ENCODE measurements around the gene SNX3.
A peak's percentile ranks its signal among the peaks of the same experiment; 100 is the strongest.
"Not testable (repeated sequence)": the region's sequence is repeated elsewhere in the genome, so short reads cannot be mapped to it uniquely, and the experiment has no call there.

The SNX3 gene

DNA sequence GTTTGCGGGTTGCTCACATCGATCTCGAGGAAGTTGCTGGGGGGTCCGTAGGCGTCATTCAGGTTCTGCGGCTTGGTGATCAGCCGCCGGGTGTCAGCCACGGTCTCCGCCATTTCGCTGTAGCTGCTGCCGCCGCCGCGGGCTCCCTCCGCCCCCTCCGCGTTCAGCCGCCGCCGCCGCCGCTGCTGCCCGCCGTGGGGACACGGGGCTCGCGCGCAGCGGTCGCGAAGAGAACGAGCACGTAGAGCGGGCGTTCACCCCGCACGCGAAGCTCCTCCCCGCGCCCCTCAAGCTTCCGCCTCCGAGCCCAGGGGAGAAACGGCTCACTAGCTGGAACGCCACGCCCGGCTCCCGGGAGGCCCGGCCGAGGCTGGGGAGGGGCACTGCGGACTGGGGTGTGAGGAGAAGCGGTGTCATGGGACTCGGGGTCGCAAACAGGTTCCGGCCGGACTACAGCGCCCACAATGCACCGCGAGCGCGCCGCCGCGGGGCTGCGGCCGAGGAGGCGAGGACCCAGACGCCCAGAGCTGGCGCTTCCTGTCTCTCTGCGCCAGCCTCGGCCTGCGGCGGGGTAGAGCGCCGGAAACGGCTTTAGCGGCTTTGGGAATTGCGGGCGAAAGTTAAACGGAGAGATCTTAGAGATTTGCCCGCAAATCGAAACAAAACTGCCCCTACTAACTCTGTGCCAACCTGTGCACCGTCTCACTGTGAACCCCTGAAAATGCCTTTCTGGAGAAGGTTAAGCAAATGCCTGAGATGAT is at the start of gene SNX3:
TSS of gene SNX3 (minus strand) at position 232 of the 761 bp plus-strand sequence. CDS start at position 113, 119 bp downstream.
- DNase-seq: peak; percentile 92 to 95

DNA sequence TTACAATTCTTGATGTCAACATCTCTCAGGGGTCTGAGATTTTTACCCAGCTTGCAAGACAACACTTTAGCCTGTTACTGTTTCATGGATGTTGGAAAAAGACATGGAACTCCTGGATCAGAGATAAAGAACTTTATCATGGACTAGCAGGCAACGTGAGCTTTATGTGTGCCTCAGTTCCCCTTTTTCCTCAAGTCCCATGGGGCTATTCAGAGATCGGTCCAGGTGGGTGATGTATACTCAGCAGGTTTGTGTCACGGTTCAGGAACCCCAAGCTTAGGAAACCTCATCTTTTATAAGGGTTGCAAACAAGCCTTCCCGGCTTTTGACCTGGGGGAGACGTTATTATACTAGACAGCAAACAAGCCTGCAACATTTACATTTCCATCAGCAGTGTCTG is 49.0 kb upstream of the SNX3 start:
- DNase-seq: no peak

DNA sequence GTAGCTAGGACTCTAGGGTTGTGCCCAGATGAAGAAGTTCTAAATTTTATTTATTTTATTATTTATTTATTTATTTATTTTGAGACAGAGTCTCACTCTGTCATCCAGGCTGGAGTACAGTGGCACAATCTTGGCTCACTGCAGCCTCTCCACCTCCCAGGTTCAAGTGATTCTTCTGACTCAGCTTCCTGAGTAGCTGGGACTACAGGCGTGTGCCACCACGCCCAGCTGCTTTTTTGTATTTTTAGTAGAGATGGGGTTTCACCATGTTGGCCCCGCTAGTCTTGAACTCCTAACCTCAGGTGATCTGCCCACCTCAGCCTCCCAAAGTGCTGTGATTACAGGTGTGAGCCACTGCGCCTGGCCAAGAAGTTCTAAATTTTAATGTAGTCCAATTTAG is 47.8 kb upstream of the SNX3 start:
- DNase-seq: not testable (repeated sequence)

DNA sequence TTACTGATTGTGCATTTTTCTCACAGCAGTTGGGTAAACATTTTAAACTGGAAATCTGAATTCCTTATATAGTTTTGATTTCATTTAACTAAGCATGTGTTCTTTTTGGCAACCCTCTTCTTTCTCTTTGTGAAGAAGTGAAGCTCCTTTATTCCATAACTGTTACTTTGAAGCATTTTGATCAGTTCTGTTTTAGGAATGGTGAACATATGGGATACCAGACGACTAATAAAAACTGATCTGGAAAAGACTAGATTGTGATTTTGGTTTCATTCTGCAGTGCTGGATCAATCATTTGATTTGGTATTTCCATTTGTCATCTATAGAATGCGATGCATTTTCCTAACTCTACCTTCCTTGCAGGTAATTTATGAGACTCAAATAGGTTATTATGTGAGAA is 43.8 kb upstream of the SNX3 start:
- no peak for DNase-seq

DNA sequence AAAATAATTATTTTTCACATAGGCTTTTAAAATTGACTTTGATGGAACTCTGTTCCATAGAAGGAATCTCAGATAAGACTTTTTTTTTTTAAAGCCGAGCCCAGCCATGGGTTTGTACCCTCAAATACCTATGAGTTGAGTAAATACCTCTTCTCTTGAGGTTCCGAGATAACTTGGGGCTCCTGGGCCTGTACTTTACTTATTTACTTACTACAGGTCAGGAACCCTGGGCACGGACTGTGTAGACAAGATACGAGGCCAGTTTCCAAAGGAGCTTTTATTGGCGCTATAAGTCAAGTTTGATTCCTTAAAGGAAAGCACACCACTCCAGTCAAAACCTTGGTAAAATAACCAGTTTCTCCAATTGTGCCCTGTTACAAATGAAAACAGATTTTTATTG is 41.5 kb upstream of the SNX3 start:
- DNase-seq: no peak

DNA sequence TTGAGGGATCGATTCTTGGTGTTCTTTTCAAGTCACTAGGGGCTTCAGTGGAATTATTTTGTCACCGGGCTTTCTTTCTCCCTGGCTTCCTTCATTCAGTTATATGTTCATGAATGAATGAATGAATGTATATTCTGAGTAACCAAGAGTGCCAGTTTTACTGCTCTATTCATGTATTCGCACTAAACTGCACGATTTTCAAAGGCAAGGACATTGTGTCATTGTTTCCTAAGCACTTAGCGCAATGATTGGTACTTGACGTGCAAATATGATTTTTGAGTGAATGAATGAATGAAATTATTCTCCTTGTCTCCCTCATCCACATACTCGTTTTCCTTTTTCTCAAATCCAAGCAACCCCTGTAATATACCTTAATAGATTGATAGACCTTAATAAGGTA is 34.8 kb upstream of the SNX3 start:
- DNase-seq: no peak

DNA sequence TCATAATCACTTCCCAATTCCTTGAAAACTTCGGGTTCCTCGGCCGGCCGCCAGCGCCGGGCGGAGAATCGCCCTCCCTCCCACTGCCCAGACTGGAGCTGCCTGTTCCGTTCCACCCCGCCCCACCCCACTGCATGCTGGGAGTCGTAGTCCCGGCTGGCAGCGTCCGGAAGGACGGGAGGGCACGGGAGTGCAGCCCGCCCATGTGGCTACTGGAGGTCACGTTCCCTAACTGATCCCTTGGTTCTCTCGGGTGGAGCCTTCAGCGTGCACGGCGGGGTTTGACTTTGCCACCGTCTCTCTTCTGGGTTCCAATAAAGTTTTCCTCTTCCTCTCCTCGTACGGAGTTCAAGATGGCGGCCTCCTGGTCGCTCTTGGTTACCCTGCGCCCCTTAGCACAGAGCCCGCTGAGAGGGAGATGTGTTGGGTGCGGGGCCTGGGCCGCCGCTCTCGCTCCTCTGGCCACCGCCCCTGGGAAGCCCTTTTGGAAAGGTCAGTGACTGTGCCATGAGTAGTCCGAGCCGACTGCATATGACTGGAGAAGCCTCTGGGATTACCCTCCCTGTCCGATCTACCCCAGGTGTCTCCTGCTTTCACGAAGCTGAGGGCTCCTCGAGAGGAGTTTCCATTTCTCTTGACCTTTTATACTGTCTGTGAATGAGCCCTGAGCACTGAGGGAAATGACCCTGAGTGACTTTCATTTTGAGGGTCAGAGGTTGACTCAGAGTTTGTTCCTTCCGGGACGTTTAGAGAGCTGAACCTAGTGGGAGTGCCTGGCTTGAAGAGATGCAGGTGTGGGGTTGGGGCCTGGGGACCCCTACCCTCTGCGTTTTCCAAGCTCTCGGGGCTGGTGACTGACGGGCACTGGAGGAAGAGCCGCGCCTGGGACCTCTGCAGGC is 34.1 kb upstream of the SNX3 start, which contains the start of gene AFG1L:
TSS of gene AFG1L (plus strand) at position 328 of the 899 bp plus-strand sequence. CDS start at position 354, 26 bp downstream.
- peak; percentile 84 to 88 for DNase-seq

DNA sequence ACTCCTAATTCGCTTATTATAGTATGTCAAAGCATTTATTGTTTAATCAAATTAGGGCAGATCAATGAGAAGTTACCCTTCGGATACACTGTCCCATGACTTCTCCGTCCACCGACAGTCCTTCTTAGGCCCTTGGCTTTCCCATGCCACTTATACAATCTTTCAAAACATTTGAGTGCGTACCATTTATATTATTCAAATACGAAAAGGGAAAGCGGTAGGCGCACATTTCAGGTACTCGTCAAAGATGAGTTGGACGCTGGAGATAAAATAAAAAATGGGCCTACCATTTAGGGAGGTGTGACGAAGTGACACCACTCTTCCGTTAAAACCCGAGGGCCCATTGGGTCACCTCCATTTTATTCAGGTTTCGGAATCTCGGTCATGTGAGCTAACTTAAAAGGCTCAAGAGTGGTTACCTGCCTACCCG is 33.5 kb upstream of the SNX3 start:
- no peak for DNase-seq

DNA sequence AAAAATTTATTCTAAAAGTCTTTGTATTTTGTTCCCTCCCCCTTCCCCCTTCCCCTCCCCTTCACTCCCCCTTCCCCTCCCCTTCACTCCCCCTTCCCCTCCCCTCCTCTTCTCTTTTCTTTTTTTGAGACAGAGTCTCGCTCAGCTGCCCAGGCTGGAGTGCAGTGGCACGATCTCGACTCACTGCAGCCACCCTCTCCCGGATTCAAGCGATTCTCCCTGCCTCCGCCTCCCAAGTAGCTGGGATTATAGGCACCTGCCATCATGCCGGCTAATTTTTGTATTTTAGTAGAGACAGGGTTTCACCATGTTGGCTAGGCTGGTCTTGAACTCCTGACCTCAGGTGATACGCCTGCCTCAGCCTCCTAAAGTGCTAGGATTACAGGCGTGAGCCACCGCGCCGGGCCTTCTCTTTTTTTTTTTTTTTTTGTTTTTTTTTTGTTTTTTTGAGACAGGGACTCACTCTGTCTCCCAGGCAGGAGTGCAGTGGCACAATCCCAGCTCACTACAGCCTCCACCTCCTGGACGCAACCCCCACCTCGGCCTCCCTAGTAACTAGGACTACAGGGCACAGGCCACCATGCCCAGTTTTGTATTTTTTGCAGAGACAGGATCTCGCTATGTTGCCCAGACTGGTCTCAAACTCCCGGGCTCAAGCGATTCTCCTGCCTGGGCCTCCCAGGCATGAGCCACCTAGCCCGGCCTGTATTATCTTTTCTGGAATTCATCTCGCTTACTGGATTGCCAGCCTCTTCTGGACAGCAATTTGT is 32.9 kb upstream of the SNX3 start:
- DNase-seq: no peak

DNA sequence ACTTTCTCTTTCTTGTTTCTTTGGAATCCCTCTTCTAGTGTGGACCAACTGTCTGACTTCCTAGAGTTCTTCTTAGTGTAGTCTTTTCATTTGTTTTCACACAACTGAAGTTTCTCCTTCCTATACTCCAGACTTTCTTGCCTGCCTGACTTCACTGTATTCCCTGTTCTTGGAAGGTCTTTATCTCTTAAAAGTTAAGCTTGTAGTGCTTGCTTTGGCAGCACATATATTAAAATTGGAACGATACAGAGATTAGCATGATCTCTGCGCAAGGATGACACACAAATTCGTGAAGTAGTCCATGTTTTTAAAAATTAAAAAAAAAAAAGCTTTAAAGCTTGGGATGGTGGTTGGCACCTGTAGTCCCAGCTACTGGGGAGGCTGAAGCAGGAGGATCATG is 31.7 kb upstream of the SNX3 start:
- DNase-seq: not testable (repeated sequence)

DNA sequence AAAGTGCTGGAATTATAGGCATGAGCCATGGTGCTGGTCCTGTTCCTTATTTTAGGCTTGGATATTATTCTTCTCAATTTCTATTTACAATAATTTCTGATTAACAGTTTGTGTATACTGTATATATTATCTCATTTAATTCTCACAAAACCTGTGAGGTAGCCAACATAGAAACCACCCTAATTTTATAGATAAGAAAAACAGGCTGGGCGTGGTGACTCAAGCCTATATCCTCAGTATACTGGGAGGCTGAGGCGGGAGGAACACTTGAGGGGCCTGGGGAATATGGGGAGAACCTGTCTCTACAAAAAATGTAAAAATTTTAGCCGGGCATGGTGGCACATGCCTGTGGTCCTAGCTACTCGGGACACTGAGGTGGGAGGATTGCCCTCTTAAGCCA is 30.3 kb upstream of the SNX3 start:
- DNase-seq: no peak

DNA sequence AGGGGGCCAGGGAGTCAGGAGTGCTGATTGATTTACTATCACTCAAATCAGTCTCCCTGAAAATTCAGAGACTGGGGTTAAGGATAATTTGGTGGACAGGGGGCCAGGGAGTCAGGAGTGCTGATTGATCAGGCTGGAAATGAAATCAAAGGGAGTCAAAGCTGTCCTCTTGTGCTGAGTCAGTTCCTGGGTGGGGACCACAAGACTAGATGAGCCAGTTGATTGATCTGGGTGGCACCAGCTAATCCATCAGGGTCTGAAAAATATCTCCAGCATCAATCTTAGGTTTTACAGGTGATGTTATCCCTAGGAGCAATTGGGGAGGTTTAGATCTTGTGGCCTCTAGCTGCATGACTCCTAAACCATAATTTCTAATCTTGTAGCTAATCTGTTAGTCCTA is 27.9 kb upstream of the SNX3 start:
- no peak for DNase-seq

DNA sequence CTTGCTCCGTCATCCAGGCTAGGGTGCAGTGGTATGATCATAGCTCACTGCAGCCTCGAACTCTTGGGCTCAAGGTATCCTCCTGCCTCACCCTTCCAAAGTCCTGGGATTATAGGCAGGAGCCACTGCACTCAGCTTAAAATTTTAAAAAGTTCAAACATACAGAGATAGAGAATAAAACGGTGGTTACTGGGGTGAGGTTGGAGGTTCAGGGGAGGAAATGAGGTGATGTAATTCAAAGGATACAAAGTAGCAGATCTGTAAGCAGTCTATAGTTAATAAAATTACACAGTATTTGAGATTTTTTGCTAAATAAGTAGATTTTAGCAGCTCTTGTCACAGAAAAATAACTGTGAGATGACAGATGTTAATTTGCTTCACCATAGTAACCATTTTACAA is 26.5 kb upstream of the SNX3 start:
- no peak for DNase-seq

DNA sequence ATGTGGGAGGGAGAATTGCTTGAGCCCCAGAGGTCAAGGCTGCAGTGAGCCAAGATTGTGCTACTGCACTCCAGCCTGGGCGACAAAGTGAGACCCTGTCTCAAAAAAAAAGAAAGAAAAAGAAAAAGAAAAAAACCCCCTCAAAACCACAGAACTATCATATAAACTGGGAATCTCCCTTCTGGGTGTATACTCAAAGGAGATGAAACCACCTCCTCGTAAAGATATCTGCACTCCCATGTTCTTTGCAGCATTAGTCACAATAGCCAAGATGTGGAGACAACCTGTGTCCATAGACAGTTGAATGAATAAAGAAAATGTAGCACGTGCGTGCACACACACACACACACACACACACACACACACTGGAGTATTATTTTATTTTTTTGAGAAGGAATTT is 25.5 kb upstream of the SNX3 start:
- DNase-seq: no peak

DNA sequence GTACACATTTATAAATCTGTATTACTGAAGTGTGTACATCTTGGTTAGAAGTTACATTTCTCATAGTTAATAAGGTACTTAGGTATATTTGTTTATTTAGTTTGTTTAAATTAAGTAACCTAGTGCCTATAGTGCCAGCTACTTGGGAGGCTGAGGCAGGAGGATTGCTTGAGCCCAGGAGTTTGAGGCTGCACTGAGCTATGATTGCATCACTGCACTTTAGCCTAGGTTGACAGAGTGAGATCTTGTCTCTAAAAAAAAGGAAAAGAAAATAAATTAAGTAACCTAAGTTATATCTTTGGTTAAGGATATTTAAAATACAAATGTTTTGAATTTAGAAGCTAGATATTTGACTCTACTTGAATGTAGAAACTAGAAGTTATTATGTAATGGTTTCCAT is 24.5 kb upstream of the SNX3 start:
- DNase-seq: no peak

DNA sequence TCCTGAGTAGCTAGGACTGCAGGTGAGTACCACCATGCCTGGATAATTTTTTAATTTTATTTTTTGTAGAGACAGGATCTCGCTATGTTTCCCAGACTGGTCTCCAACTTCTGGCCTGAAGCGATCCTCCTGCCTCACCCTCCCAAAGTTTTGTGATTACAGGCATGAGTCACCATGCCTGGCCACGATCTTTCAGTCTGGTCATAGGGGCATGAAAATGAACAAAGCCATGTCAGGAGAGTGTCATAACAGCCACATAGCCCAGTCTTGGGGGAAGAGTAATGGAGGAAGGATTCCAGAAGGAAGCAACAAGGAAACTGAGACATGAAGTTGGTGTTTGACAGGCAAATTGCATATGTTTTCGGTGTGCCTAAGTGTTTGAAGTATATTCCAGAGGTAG is 17.0 kb upstream of the SNX3 start:
- no peak for DNase-seq

DNA sequence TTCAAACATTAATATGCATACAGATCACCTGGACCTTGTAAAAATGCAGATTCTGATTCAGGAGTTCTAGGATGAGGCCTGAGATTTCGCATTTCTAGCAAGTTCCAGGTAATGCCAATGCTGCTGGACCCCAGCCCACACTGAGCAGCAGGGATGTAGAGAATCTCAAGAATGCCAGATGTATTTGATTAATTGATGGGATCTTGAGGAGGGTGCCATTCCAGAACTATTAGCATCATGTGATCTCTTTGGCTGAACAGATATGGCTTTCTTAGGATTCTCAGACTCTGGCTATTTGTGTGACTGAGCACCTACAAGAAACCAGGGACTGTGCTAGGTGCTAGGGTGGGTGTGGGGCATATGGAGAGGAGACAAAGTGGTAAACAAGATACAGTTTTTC is 16.5 kb upstream of the SNX3 start:
- DNase-seq: no peak

DNA sequence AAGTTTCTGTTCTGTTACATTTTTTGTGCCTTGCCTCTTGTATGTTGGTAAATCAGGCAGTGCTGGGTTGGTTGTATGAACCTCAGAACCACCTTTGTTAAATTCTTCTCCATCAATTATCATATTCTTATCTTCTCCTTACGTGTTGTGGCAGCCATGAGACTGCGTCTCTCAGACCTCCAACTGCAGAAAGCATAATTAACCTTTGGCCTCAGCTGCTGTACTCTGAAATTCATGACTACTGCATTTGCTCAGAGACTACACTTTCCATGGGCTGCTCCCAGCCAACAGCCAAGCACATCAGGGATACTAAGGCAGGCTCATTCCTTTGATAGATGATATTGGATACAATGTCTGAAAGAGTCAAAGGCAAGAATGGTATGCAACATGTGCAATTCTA is 15.1 kb upstream of the SNX3 start:
- no peak for DNase-seq

DNA sequence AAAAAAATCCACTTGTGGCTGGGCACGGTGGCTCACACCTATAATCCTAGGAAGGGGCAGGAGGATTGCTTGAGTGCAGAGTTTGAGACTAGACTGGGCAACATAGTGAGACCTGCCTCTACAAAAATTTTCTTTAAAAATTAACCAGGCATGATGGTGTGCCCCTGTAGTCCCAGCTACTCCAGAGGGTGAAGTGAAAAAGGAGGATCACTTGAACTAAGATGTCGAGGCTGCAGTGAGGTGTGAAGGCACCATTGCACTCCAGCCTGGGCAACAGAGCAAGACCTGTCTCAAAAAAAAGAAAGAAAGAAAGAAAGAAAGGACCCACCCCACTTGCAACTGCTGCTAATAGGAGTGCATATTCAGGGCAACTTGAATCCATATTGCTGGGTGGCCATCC is 13.7 kb upstream of the SNX3 start:
- no peak for DNase-seq

DNA sequence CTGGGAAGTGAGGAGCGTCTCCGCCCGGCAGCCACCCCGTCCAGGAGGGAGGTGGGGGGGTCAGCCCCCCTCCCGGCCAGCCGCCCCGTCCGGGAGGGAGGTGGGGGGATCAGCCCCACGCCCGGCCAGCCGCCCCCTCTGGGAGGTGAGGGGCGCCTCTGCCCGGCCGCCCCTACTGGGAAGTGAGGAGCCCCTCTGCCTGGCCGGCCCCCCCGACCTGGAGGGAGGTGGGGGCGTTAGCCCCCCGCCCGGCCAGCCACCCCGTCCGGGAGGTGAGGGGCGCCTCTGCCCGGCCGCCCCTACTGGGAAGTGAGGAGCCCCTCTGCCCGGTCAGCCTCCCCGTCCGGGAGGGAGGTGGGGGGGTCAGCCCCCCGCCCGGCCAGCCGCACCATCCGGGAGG is 9.1 kb upstream of the SNX3 start:
- not testable (repeated sequence) for DNase-seq

DNA sequence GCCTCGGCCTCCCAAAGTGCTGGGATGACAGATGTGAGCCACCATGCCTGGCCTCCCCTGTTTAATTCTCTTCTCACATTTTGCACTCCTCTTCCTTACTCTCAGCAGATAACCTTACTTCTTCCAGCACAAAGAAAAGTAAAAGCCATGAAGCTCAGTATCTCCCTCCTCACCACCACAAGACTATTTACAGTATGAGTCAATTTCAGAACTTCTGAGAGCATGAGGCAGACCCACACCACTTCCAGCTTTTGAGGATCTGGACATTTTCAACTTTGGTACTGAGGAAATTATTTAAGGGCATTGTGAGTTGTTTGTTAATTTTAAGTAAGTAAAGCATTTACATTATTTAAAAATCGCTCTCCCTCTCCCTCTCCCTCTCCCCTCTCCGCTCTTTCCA is 8.0 kb upstream of the SNX3 start:
- no peak for DNase-seq

DNA sequence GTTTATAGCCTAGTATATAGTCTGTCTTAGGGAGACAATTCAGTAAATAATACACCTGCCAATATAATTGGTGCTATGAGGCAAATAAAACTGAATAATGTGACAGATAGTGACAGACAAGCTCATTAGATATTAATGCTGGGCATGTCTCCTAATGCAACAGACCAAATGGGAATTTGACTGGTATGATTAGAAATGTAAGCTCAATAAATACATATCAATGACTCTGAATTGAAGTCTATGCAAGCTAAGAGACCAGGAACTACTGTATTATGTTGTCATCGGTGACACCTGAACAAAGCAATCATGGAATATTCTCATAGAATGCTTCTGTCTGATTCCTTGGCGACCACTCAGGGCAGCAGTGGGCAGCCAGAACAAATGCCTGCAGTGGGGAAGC is 2.5 kb upstream of the SNX3 start:
- DNase-seq: no peak

DNA sequence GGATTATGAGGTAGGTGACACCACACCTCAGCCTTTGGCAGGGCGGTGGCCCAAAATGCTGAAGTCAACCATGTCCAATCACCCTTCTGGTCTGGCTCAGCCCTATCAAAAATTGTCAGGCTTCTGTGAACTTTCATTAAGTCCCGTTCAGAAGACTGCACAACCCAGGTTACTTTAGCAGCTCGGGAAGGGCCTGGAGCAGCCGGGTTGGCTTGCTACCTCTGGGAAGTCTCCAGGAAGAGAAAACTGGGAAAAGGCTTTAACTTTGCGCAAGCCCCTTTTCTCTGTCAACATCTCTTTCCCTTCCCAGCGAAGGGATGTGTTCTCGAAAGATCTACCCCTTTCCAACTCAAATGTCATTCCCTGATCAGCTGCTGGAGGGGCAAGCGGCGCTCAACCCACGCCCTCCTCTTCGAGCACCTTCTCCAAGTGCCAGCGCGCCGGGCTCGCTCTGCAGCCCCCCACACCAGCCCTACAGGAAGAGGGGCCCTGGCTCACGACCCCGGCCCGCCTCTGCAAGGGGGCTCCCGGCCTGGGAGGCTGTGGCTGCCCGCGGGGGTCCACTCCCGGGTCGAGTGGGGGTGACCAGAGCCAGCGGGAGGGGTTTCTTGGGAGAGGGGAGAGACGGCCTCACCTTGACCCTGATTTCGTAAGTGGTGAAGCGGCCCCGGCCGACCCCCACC is 573 bp downstream of the SNX3 start:
- peak; percentile 32 to 41 for DNase-seq

All from CD4-positive, alpha-beta T cell treated with Interferon alpha-2 for 1 hour (primary cell).